GM12873 (cell line): ENCODE data around the gene FCMR.

Experiments
- TF ChIP-seq, protein P1 (sequence below): IDR thresholded peaks from 2 replicates; pipeline ENCODE4 v1.5.1; 2012; ENCODE audit warnings: low read depth, mild to moderate bottlenecking, moderate library complexity, low read length, control low read depth; ENCODE audit not compliant: insufficient read depth; ENCODE audit errors: missing control alignments

Gene FCMR

DNA sequence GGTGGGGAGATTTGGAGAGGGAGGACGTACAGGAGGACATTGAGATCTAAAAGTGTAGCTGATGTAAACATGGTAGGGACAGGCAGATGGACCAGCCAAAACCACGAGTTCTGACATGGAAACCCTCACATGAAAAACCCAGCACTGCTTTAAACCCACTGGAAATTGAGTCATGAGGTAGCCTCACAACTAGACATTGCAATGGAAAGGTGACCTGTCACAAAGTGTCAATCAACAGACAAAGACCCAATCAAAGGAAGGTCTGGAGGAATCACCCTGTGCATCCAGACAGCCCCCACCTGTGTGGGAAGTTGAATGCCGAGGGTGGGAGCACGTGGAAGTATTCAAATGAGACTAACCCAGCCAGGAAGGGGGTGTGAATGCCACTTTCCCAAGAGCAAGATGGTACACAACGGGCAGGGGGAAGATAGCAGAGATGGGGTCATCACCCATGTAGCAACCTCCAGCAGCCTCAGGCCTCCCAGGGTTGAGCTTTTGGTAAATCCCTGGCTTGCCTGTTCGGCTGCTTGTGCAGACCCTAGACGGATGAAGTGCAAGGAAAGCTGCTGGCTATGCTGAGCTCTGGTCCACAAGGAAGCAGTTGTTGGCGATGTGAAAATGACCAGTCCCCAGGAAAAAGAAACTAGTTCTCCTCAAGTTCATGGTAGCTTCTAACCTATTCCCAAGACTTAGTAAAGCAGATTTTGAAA, 5.6 kb downstream of the FCMR start:
- TF ChIP-seq, protein P1, sequence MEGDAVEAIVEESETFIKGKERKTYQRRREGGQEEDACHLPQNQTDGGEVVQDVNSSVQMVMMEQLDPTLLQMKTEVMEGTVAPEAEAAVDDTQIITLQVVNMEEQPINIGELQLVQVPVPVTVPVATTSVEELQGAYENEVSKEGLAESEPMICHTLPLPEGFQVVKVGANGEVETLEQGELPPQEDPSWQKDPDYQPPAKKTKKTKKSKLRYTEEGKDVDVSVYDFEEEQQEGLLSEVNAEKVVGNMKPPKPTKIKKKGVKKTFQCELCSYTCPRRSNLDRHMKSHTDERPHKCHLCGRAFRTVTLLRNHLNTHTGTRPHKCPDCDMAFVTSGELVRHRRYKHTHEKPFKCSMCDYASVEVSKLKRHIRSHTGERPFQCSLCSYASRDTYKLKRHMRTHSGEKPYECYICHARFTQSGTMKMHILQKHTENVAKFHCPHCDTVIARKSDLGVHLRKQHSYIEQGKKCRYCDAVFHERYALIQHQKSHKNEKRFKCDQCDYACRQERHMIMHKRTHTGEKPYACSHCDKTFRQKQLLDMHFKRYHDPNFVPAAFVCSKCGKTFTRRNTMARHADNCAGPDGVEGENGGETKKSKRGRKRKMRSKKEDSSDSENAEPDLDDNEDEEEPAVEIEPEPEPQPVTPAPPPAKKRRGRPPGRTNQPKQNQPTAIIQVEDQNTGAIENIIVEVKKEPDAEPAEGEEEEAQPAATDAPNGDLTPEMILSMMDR, result no peak

DNA sequence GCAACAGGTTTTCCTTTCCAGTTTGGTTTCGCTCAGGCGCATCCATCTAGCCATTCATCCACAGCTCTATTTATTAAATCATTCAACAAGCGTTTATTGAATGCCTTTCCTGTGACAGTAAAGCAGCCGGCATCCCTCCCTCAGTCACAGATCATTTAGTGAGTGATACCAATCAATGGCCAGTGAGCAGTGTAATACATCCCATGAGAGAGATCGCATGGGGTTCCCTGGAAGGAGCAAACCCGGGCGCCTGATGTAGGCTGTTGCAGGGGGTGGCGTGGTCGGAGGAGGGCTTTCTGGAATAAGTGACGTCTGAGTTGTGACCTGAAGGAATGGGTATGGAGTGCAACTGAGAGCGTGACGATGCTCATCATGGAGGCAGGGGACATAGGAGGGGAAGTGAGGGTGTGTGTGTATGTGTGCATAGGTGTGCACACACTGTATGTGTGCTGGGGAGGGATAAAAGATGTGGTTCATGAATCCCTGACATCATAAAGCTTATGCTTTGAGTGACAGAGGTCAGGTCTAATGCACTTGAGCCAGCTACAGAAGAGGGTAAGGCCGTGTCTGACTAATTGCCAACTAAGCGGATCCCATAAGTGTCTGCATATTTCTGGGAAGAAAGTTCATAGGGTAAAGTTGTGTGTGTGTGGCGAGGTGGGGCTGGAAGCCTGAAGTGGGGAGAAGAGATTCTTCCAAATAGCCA, 6.6 kb downstream of the FCMR start:
- TF ChIP-seq, protein P1, result no peak

DNA sequence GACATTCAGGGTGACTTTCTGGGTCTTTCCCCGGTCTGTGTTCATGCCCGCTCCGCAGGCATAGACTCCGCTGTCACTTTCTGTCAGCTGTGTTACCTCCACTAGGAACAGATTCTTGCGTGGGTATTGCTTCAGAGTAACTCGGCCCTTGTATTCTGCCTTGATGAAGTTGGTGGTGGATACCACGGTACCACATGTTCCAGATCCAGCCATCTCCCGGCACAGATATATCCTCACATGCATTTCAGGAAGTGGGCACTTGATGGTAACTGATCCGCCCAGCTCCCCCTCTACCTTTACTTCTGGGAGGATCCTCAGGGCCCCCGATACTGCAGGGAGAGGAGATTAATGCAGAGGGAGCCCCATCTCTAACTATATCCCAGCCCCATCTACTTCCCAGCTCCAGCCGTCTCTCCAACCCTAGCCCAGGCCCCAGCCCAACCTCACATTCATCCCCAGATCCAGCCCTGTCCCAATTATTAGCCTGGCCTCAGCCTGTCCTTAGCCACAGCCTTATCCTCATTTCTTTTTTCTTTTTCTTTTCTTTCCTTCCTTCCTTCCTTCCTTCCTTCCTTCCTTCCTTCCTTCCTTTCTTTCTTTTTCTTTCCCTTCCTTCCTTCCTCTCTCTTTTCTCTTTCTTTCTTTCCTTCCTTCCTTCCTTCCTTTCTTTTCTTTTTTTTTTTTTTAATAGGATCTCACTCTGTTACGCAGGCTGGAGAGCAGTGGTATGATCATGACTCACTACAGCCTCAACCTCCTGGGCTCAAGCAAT, 7.8 kb downstream of the FCMR start:
- TF ChIP-seq, protein P1, result no peak

DNA sequence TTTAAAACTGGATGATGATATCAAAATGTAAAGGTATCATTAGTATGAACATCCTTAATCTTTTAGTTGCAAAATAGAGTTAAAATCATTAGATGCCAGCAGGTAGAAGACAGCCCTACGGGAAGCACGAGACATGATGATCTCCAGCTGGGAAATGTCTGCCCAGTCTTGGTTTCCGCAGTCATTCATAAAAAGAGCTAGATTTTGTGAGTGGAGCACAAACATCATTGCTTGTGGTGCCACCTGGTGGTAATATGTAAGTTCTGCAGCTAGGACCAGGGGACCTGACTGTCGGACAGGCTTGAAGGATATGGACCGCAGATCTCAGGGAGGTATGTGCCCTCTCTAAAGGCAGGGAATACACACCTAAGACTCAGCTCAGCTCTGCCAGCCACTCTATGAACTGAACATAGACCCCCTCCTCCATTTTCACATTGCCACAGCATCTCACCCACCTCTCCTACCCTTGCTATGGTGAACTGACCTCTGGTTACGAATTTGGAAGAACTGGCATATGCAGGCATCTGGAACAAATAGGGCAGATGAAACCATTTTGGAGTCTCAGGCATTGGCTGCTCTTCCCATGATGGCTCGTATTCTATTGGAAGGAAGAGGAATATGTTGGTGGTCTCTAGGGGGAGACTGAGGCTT, 9.2 kb downstream of the FCMR start:
- TF ChIP-seq, protein P1, result peak; percentile 82

DNA sequence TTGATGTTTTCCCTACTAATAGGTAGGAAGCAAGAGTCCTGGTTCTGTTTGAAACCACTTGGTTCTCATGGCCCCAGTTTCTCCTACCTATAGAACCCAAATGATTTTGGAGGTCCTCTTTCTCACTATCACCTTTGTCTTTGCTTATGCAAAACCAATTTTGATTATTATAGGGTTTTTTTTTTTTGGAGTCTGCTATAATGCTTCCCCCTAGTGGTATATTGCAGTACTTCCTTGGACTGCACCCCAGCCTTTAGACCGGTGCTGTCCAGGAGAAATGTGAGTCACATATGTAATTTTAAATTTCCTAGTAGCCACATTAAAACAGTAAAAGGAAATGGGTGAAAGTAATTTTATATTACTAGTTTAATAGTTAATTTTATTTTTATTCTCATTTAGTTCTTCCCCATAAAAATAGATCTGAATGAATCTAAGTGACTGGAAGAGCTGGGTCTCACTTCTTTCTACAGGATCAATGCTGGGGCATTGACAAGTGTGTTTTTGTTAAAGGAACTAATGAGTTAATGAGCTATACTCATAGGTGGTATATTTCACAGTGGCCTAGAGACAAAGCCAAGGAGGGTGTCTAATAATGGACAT, 10.6 kb downstream of the FCMR start:
- TF ChIP-seq, protein P1, result peak; percentile 71

DNA sequence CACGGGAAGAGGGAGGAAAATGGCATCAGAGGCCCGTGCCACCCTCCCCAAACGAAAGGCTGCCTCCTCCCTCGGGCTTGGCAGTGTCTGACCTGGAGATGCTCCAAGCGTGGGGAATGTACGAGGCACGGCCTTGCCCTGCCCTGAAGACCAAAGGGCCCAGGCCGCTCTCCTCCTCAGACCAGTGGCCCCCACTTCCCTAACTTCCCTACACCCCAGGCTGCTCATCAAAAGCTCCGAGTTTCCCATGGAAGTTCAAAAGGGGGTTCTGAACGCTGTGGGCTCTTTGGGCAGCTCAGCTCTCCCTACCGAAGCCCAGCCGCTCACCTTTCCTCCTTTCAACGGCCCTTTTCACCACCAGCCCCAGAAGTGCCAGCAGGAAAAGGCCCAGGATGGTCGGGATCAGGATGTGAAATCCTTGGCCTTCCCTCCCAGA, 11.8 kb downstream of the FCMR start:
- TF ChIP-seq, protein P1, result no peak
